Measurements from ENCODE around the gene NSD1. TPM values are rescaled to one million over a fixed set of nuclear protein-coding genes. Genes with fewer than 3 reads are reported as not detected.

Gene NSD1
- total RNA-seq, 1 donor from 2014 or later = 25.8 TPM

- no peak for DNase-seq (ENCODE audit: low read depth in 2 of 2)
Measured at GRCh38 chr5:177349762-177350161, 216.2 kb downstream of the NSD1 start.

Other genes with a start within 250 kb of the NSD1 start
- gene HK3, start 234.4 kb upstream of the NSD1 start, total RNA-seq = not detected in 2 replicates
- 30.6 and 30.7 TPM in 2 replicates for gene UIMC1, start 127.0 kb upstream of the NSD1 start, total RNA-seq
- 13.6 and 21.5 TPM in 2 replicates for gene ZNF346, start 111.1 kb upstream of the NSD1 start, total RNA-seq
- 2.4 and 4.2 TPM in 2 replicates for gene FGFR4, start 46.9 kb upstream of the NSD1 start, total RNA-seq
- gene RAB24, start 169.9 kb downstream of the NSD1 start, total RNA-seq = 8.1 and 15.3 TPM in 2 replicates
- 115 and 117 TPM in 2 replicates for gene PRELID1, start 170.0 kb downstream of the NSD1 start, total RNA-seq
- gene MXD3, start 178.1 kb downstream of the NSD1 start, total RNA-seq = 11.8 and 23.6 TPM in 2 replicates
- gene LMAN2, start 217.9 kb downstream of the NSD1 start, total RNA-seq = 311 and 354 TPM in 2 replicates
- gene RGS14, start 224.2 kb downstream of the NSD1 start, total RNA-seq = 3.7 and 4.7 TPM in 2 replicates

Data from dermis microvascular lymphatic vessel endothelial cell (primary cell).